Dedifferentiated amniotic fluid mesenchymal stem cell (primary cell): ENCODE measurements around the gene SH3D19.

Experiments
- DNase-seq: peaks from one replicate; pipeline ENCODE4 v3.0.0-alpha.2; 2016; ENCODE audit errors: extremely low spot score

SH3D19 gene

GRCh38 chr4:151195801-151196200 is 129.6 kb downstream of the SH3D19 start:
- DNase-seq, result peak; percentile 72

- DNase-seq, result no peak
Observed at GRCh38 chr4:151193414-151193813, 132.0 kb downstream of the SH3D19 start.

- DNase-seq, result peak; percentile 26
Observed at GRCh38 chr4:151192556-151193235, 132.7 kb downstream of the SH3D19 start.

- DNase-seq, result no peak
Observed at GRCh38 chr4:151184523-151185458, 140.6 kb downstream of the SH3D19 start.

GRCh38 chr4:151182455-151182996 is 142.9 kb downstream of the SH3D19 start:
- no peak for DNase-seq

GRCh38 chr4:151176685-151177084 is 148.7 kb downstream of the SH3D19 start:
- no peak for DNase-seq

- DNase-seq, result no peak
Observed at GRCh38 chr4:151175754-151176631, 149.4 kb downstream of the SH3D19 start.

- DNase-seq, result no peak
Observed at GRCh38 chr4:151175233-151175632, 150.2 kb downstream of the SH3D19 start.

GRCh38 chr4:151174784-151175183 is 150.6 kb downstream of the SH3D19 start:
- DNase-seq, result no peak

- DNase-seq, result no peak
Observed at GRCh38 chr4:151173871-151174270, 151.5 kb downstream of the SH3D19 start.

GRCh38 chr4:151169900-151170299 is 155.5 kb downstream of the SH3D19 start:
- peak; percentile 38 for DNase-seq

GRCh38 chr4:151169223-151169622 is 156.2 kb downstream of the SH3D19 start:
- peak; percentile 95 for DNase-seq

- DNase-seq, result no peak
Observed at GRCh38 chr4:151167561-151167960, 157.8 kb downstream of the SH3D19 start.

- no peak for DNase-seq
Observed at GRCh38 chr4:151166636-151167035, 158.8 kb downstream of the SH3D19 start.

GRCh38 chr4:151165205-151166000 is 160.0 kb downstream of the SH3D19 start:
- DNase-seq, result peak; percentile 48

- DNase-seq, result peak; percentile 49
Observed at GRCh38 chr4:151163855-151164254, 161.6 kb downstream of the SH3D19 start.

GRCh38 chr4:151158979-151159378 is 166.4 kb downstream of the SH3D19 start:
- DNase-seq, result no peak

GRCh38 chr4:151157543-151157942 is 167.9 kb downstream of the SH3D19 start:
- no peak for DNase-seq

- DNase-seq, result no peak
Observed at GRCh38 chr4:151153585-151153984, 171.8 kb downstream of the SH3D19 start.

- DNase-seq, result no peak
Observed at GRCh38 chr4:151152028-151152427, 173.4 kb downstream of the SH3D19 start.
